SHP77 treated with DMSO at 0.1 percent for 48 hours (cell line): ENCODE measurements around the gene SMARCA1.

ENCODE experiments used
- DNase-seq: peaks from one replicate; lab custom pipeline; 2025; lab: John Stamatoyannopoulos, UW

The SMARCA1 gene

DNA sequence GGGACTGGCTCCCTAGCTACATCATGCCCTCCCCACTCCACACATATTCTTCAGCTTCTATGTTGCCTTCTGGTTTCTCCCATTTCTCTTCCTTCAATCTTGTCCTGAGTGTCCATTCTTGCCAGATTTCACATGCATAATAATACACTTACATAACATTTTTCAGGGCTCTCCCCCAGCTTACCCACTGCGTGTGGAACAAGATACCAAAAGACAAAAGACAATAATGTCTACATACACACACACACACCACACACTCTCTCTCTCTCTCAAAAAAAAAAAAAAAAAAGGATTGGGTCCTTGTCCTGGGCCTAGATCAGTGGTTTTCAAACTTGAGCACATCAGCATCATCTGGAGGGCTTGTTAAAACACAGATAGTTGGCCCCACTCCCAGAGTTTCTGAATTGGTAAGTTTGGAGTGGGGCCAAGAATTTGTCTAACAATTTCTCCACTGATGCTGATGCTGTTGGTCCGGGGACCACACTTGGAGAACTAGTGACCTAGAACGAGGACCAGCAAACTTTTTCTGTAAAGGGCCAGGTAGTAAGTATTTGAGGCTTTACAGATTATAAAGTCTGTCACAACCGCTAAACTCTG lies 6.5 kb upstream of the SMARCA1 start:
- no peak for DNase-seq

DNA sequence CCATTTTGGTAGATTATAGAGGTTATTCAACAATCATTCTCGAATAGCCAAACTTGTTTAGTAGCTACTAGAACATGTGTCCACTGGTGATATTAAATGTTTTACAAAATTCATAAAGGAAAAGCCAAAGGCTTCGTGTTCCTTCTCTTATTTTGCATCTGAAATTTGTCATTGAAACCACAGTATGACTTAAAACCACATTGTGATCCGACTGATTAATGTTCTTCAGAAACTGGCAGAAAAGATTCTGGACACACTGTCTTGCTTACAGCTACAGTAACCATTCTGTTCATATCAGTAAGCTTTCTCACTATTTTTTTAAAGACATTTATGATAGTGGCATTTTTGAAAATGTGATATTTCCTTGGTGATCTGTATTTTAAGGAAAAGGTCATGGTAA lies 2.6 kb upstream of the SMARCA1 start:
- DNase-seq, result no peak

DNA sequence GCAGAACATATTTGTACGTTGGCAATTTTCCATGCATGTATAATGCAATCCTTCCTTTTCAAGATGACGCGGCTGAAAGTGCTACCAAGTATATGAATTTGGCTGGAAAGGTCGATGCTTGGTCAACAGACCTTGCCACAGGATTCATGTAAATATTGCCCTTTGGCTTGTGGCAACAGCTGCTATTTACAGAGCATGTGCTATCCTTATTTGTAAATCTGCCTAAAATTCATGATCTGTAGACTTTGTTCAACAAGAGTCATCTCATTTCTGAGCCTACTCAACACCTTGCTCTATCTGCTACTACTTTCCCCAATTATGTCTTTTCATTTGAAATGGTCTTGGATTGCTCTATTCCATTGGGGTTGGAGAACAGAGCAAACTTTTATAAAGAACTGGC lies 1.9 kb upstream of the SMARCA1 start:
- peak; percentile 16 for DNase-seq

DNA sequence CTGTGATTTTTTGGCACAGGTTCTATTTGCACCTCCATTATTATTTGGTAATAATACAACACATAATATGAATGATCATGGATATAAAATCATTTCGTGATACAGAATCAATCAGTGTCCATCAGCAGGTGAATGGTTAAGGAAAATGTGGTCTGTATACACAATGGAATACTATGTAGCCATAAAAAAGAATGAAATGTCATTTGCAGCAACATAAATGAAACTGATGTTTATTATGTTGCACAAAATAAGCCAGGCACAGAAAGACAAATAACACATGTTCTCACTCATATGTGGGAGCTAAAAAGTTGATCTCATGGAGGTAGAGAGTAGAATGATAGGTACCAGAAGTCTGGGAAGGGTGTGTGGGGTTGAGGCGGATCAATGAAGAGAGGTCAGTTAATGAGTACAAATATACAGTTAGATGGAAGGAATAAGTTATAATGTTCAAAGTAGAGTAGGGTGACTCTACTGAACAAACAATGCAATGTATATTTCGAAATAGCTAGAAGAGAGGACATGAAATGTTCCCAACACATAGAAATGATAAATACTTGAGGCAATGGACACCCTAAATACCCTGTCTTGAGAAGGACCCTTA lies 1.1 kb upstream of the SMARCA1 start:
- no peak for DNase-seq

DNA sequence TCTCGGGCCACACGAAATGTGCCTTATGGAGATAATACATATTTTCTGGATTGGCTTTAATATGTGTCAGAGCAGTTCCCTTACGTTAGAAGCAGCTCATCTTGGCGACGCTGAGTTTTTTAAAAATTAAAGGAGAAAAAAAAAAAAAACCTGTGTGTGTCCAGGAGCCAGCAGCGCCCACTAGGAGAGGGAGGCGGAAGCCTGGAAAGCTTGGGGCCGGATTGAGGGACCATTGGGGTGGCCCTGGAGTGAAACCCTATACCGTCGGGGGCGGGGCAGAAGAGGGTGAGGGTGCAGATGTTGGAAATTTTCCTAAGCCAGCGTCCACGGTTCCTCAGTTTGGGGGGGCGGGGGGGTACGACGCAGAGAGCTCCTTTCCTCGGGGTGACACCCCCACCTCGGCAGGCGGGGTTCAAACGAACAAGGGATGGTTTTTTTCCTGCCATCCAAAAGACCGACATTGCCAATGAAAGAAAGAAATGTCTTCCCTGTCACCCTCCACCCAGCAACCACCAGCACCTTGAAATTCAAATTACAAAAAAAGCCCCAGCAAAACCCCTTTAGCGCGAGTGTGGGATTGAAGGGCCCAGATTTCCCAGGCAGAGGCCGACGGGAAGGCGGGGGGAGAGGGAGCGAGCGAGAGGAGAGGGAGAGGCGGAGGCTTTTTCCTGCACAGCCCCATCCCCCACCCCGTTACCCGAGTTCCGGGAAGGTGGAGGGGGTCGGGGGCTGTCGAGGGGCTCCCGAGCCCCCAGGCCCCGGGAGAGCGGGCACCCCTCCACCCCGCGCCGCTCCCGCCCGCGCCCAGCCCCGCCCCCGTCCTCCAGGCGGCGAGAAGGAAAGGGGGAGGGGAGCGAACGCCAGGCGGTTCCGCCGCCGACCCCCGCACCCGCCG lies 859 bp downstream of the SMARCA1 start:
- no peak for DNase-seq

DNA sequence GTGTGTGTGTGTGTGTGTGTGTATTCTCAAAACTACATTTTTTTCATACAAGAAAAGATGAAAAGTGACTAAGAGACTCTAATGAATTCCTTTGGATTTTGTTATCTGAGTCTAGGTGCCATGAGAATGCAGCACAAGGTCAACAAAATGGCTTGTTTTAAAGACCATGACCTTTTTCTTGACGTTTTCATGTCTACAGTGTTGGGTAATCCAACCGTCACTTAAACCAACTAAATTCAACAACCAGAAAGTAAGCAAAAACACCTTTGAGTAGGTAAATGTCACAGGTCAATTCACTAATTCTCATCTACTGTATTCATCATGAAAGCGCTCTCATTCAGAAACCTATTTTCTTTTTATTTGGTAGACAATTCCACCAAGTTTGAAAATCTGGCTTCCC lies 3.1 kb downstream of the SMARCA1 start:
- DNase-seq, result no peak

DNA sequence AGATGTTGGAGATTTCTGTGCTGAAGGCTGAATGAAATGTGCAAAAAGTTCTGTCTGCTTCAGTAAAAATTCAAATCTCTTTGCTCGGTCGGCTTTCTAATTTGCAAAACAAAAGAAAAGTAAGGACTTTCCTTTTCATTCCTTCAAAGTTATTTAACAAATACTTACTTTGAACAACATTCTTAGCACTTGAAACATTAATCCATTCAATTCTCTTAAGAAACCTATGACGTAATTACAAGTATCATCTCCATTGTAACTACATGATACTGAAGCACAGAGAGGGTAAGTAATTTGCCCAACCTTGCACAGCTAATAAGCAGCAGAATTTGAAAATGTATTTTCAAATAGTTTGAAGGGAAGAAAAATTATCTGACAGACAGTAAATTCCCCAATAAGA lies 6.9 kb downstream of the SMARCA1 start:
- DNase-seq, result no peak

DNA sequence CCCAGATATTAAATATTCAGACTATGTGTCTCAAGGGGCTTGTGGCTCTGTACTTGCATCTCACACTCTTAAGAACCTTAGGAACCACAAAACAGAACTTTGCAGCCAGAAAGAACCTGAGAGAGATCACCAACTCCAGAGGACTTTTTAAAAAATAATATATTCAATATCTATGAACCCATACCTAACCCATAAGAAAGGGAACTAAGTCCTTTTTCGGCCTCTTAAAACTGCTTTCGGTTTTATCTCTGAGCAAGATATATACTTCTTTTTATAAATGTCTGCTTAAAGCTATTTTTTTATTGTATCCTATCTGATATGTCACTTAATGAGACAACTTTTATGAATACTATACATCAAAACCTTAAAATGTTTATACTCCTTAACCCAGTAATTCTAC lies 10.9 kb downstream of the SMARCA1 start:
- DNase-seq, result no peak

DNA sequence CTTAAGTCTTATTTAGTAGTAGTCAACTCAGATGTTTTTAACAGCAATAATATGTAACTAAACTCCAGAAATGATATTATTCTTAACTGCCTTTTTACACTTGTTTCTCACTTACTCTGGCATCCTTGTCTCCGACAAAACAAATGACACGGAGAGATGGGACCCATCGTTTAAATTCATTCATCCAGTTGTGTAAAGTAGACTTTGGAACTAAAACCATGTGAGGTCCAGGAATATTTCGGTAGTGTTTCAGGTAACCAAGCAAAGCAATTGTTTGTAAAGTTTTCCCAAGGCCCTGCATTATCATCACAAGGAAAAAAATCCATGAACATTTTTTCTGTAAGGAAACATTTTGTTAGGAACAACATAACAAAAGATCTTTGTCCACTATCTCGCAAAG lies 11.6 kb downstream of the SMARCA1 start:
- DNase-seq, result no peak

DNA sequence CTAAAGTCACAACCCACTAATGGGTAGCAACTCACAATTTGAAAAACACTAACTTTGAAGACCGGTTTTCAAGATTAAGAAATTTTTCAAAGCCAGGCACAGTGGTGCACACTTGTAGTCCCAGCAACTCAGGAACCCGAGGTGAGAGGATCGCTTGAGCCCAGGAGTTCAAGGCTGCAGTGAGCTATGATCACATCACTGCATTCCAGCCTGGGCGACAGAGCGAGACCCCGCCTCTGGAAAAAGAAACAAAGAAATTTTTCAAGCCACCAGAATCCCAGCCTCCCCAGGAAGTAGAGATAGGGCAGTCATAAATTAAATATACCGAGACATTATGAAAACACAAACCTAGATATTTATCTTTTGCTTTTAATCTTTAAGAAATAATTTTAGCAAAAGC lies 13.0 kb downstream of the SMARCA1 start:
- no peak for DNase-seq

DNA sequence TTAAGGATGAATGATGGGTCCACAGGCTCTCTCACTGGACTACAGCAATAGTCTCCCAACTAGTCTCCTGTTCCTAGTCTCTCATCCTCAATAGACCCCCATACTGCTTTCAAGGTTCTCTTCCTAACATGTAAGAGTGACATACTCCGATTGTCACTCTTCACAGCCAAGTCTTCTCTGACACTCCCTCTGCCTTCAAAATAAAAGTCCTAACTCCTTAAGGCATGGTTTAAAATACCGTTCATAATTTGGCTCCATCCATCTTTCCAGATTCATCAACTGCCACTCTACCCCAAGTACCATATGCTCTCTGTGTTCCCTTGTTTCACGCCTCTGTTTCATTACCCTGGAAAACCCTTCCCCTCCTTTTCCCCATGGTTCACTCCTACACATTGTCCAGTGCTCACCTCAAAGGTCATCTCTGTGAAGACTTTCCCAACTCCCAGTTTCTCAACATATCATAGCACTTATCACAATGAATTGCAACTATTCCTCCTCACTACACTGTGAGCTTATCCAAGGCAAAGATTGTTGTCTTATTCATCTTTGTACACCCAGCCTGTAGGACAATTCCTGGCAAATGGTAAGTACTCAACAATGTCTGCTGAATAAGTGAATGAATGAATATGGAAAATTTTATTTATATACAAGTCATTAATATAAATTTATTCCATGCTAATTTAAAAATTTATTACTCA lies 26.0 kb downstream of the SMARCA1 start:
- DNase-seq, result no peak

DNA sequence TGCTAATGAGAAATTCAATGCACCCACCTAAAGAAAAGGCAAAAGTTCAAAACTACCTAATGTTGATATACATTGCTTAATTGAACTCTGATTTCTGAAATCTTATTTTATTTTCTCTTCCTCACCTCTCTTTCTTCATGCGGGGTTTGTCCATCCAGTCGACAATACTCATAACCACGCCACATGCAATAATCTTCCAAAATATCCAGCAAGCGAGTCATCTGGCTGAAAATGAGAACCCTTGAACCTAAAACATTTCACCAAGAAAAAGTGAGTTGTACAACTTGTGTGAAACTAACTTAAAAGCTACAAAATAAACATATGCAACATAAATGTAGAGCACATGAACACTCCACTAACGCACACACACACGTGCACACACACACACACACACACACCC lies 26.7 kb downstream of the SMARCA1 start:
- DNase-seq, result no peak

DNA sequence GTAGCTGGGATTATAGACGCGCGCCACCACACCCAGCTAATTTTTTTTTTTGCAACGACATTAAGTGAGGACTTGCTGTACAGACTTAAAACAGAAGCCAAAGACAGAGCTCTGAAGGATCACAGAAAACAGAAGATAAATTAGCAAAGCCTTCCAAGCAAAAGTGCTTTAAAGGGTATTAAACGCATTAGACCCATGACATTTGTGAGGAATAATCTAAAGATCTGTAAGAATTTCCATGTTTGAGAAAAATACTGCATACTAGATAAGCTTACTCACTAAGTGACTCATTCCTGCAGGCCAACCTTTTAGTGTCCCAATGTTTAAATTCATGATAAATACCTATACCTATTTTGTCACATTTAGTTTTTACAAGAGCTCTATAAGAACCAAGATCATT lies 27.4 kb downstream of the SMARCA1 start:
- no peak for DNase-seq

DNA sequence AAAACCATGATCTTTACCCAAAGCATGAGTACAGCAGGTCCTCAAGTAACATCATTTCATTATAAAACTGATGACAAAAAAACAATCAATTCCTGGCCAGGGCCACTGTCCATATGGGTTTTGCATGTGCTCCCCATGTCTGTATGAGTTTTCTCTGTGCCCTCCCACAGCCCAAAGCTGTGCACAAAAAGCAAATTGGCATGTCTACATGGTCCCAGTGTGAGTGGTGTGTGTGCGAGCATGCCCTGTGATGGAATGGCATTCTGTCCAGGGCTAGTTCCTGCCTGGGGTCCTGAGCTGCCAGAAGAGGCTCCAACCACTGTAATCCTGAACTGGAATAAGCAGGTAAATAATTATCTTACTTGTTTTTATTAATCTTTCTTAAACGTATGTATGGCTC lies 28.4 kb downstream of the SMARCA1 start:
- DNase-seq, result no peak

DNA sequence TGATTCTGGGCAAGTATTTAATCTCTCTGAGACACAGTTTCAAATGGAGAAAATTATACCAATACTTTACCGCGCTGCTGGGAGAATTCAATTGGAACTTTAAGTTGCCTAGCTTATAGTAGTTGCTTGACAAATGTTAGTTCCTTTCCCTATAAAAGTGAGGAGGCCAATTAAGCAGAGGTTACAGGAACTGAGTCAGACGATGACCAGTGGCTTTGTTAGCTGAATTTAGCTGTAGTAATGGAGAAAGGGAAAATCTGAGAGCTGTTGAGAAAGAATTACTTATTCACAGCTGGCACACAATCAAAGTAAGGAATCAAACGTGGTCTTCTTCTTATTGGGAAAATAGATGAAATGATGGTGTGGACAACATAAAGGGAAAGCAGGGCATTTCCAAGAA lies 29.6 kb downstream of the SMARCA1 start:
- DNase-seq, result no peak

DNA sequence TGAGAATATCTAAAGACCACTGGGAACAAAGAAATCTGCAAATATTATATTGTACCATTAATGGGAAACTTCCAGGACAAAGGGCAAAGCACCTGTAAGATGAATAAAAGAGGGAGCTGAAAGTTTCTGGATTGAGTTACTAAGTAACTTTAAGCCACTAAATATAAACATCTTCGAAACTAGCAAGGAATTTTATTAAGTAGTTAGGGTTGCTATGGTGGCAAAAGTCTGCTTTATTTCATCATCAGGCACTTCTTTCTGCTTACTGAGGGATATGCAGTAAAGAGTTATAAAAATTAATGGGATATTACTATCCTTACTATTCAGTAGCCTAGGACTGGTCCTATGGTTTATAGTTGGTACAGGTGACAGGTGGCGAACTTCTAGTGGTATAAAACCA lies 33.0 kb downstream of the SMARCA1 start:
- no peak for DNase-seq

DNA sequence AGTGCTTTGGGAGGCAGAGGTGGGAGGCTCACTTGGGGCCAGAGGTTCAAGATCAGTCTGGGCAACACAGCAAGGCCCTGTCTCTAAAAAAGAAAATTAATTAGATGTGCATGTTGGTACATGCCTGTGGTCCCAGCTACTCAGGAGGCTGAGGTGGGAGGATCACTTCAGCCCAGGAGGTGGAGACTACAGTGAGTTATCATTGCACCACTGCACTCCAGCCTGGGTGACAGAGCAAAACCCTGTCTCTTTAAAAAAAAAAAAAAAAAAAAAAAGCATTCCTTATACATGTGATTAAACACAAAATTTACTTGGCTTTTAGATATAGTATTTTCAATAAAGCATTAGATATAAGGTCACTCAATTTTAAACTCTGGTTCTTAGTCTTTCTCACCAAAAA lies 34.9 kb downstream of the SMARCA1 start:
- no peak for DNase-seq

DNA sequence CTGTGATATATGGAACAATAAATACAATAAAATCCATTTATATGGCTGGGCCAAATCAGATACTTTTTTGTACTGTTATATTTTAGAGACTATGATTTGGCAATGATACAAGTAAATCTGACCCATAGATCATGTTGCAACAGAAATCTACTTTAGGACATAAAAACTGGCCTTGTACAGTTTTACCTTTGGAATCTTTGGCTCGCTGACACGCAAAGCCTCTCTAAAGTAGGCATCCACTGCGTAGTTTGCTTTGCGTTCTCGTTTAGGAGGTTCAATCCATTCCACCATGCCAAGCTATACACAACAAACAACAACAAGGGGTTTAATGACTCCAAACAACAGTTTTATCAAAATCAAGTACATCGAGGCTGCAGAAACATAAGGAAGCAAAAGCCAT lies 42.4 kb downstream of the SMARCA1 start:
- no peak for DNase-seq

DNA sequence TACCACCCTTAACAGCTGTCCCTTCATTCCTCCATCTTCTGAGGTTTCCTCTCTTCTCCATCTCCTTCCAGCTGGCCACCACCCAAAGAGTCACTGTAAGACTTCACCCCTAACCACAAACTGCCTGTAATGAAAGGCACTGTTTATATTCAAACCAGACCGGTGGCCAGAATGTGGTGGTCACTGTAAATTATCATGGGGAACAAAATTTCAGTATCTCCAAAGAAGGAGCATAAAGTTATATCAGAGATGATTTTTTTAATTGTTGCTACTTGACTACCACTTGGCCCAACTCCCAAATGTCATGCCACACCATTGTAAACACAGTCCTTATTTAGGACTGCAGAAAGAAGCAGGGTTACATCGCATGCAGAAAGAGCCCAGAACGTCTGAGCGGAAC lies 44.8 kb downstream of the SMARCA1 start:
- DNase-seq, result no peak

DNA sequence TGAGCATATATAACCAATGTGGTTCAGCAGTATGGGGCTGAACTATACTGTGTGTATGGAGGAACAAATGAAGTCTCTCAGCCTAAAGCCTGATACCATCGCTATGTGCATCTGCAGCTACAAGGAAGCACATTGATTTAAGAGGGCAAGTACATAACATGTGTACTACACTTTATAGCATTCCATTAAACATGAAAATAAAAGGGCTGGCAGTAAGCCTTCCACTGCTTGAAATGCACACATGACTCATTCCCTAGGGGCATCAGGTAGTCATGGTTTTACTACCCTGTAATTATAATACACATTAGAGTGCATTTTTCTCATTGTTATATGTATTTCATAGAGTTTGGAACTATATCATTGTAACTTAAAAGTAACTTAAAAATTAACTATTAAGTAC lies 51.2 kb downstream of the SMARCA1 start:
- no peak for DNase-seq

DNA sequence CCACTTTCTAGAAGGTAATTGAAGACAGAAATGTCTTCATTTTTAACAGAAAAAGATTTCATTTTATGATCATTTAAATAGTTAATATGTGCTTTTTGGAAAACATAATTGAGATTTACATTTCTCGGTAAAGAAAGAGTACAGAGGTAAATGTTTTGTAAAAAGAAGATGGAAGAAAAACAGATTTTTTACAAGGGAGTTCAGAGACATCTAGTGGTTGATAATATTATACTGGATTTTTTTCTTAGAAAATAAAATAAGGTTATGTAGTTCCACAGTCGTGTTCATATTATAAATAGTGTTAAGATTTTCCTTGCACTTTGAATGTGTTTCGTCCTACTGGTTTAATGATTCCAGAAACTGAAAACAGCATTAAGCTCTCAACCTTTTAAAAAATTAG lies 60.6 kb downstream of the SMARCA1 start:
- DNase-seq, result no peak

DNA sequence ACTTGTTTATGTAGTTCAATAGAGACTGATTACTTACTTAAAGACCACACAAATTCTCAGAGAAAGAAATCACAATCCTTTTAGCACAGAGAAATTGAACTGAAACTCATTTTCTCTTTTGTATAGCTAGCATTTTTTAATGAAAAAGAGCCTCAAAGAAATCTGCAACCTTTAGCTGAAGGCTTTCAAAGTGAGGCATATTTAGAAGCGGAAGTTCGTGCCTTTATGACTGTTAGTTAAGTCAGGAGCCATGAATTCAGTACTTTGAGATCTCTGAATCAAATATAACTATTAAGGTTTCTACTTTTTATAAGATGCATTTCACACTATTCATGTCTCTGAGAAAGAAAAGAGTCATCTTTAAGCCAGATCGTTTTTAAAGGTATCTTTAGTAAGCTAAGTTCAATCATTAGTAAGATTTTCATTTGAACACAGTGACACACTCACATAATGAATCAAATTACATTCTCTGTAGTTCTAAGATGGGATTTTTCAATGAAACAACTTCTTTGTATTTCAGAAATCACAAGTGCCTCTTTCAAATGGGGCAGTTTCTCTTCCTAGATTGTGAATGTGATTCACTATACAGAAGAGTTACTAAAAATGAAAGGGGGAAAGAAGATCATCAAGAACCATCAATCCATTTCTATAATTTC lies 61.4 kb downstream of the SMARCA1 start:
- DNase-seq, result no peak
